Measurements from ENCODE around the gene ANTKMT. TPM values are rescaled to one million over a fixed set of nuclear protein-coding genes. Genes with fewer than 3 reads are reported as not detected.

Gene ANTKMT
- total RNA-seq, 6 experiments from 2014 or later: 19.7 to 56.0 (median 28.2) TPM

- DNase-seq (no peak), ATAC-seq (no peak)
- H3K4me3 ChIP-seq: no peak overlapping the region
- H3K4me1 ChIP-seq: no peaks in the 10 kb centered on the region
- WGBS (ENCODE audit: insufficient coverage, low coverage, low lambda C conversion rate, missing lambda C conversion rate): 83% methylated on average over 5 of the region's 5 CpGs
- no peaks in the 10 kb centered on the region for H3K36me3 ChIP-seq
- H3K9me3 ChIP-seq: no peaks in the 10 kb centered on the region
- intact Hi-C loops (cut with DNase I): no loop called here
- no peak overlapping the region for H3K27ac ChIP-seq
- no peak for TF ChIP-seq POLR2A (IDR thresholded peaks at IDR 0.05)
- TF ChIP-seq CTCF (IDR thresholded peaks at IDR 0.05): no peak
- no peaks in the 10 kb centered on the region for H3K27me3 ChIP-seq
These were observed 35.5 kb downstream of the ANTKMT start for GRCh38 chr16:756428-756827.

DNA sequence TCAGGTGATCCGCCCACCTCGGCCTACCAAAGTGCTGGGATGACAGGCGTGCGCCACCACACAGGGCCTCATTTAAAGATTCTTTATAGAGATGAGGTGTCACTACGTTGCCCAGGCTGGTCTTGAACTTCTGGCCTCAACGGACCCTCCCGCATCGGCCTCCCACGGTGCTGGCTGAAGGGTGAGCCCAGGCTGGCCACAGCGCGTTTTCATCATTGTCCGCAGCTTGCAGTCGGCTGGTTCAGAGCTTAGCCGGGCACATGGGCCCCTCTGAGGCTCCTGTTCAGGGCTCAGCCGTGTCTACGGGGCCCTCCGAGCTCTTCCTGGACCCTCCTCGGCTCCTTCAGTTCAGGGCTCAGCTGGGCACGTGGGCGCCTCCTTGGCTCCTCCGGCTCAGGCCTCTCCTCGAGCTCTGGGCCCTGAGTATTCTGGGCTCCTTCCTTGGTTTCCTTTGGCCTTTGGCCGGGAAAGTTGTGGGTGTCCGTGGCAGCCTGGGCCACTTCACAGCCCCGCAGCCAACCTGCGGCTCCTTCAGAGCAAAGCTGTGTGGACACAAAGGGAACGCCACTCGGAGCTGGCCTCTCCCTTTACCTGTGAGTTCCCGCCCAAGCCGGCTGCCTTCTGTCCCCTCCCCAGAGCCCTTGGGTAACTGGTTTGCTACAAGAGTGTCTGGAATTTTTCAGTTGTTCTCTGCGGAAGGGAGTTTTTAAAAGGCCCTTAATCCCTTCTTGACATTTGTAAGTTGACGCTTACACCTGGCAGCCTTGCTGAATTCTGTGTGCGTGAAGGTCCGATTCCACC lies 38.4 kb downstream of the ANTKMT start:
- ATAC-seq (no peak), DNase-seq (peak in 1 of 3 donors; percentile 49)
- Histone ChIP-seq H3K4me3 (no peak overlapping the region), H3K9me3 (no peaks in the 10 kb centered on the region), H3K4me1 (no peaks in the 10 kb centered on the region), H3K36me3 (no peaks in the 10 kb centered on the region), H3K27me3 (no peaks in the 10 kb centered on the region), H3K27ac (no peak overlapping the region)
- no peak for TF ChIP-seq CTCF (IDR thresholded peaks at IDR 0.05)
- no peak for TF ChIP-seq POLR2A (IDR thresholded peaks at IDR 0.05)
- intact Hi-C loops (cut with DNase I): no loop called here
- 78% methylated on average over 7 of the region's 34 CpGs for WGBS (ENCODE audit: insufficient coverage, low coverage, low lambda C conversion rate, missing lambda C conversion rate)

DNA sequence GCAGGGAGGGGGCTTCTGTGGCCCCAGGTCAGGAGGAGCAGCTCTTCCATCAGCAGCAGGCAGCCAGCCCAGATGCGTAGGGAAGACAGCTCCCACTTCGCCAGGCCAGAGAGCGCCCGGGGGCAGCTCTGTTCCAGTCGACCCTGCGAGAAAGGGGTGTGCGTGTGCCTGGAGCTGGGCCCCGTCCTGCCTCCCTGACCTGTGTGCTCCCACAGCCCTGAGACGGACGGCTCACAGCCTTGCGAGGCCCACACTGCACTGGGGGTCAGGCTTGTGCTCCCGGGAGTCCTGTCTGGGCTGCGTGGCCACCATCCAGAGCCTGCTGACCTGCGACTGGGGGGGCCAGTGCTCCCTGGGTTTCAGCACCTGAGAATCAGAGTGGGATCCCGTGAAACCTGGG lies 39.1 kb downstream of the ANTKMT start:
- H3K27ac ChIP-seq: no peak overlapping the region
- no peaks in the 10 kb centered on the region for H3K4me1 ChIP-seq
- intact Hi-C loops (cut with DNase I): no loop called here
- no peak for TF ChIP-seq CTCF (IDR thresholded peaks at IDR 0.05)
- H3K4me3 ChIP-seq: no peak overlapping the region
- no peak for ATAC-seq
- peak in 1 of 3 donors; percentile 49 for DNase-seq
- no peaks in the 10 kb centered on the region for H3K27me3 ChIP-seq
- no peaks in the 10 kb centered on the region for H3K36me3 ChIP-seq
- no CpG with 5 or more reads among the region's 15 CpGs for WGBS (ENCODE audit: insufficient coverage, low coverage, low lambda C conversion rate, missing lambda C conversion rate)
- H3K9me3 ChIP-seq: no peaks in the 10 kb centered on the region

GRCh38 chr16:760545-761343 lies 39.8 kb downstream of the ANTKMT start, which contains the start of gene MSLN:
MSLN (plus strand) TSS chr16:760734; CDS start chr16:762681, 1,947 bp downstream.
- no peak within 1 kb of the TSS for H3K27ac ChIP-seq
- 53% methylated on average over 2 of the region's 37 CpGs for WGBS (ENCODE audit: insufficient coverage, low coverage, low lambda C conversion rate, missing lambda C conversion rate)
- DNase-seq (no peak), ATAC-seq (no peak)
- intact Hi-C loops (cut with DNase I): no loop called here
- H3K36me3 ChIP-seq: no peaks in the 10 kb centered on the region
- H3K9me3 ChIP-seq: no peaks in the 10 kb centered on the region
- no peak within 1 kb of the TSS for H3K4me3 ChIP-seq
- no peaks in the 10 kb centered on the region for H3K27me3 ChIP-seq
- no peak for TF ChIP-seq CTCF (IDR thresholded peaks at IDR 0.05)
- TF ChIP-seq POLR2A (IDR thresholded peaks at IDR 0.05): no peak
- H3K4me1 ChIP-seq: no peaks in the 10 kb centered on the region
